HepG2 (cell line): ENCODE results near the gene SAMD4B. TPM values are rescaled to one million over a fixed set of nuclear protein-coding genes. Genes with fewer than 3 reads are reported as not detected.
A peak's percentile ranks its signal among the peaks of the same experiment; 100 is the strongest.

Experiments used
- ADNP ChIP-seq: sonication (generic); formaldehyde crosslinking; IDR thresholded peaks from 2 replicates; pipeline ENCODE4 v1.4.0; 2020; ENCODE audit warnings: missing genetic modification reagents
- EED ChIP-seq: sonication (generic); formaldehyde crosslinking; IDR thresholded peaks from 2 replicates; pipeline ENCODE4 v1.5.0; 2020; ENCODE audit warnings: mild to moderate bottlenecking, missing genetic modification reagents
- HNF1A ChIP-seq, 2 experiments: sonication (generic) in 1 of 2; formaldehyde crosslinking in 1 of 2; IDR thresholded peaks; 2 replicates each; pipeline versions ENCODE4 v1.4.0 to v1.6.1; 2016 to 2020; ENCODE audit warnings: borderline replicate concordance in 1 of 2, low read depth in 1 of 2, mild to moderate bottlenecking in 1 of 2, missing genetic modification reagents in 1 of 2
- KLF12 ChIP-seq: sonication (generic); formaldehyde crosslinking; IDR thresholded peaks from 2 replicates; pipeline ENCODE4 v1.4.0; 2020; ENCODE audit warnings: missing genetic modification reagents, borderline replicate concordance
- KLF15 ChIP-seq: sonication (generic); formaldehyde crosslinking; IDR thresholded peaks from 2 replicates; pipeline ENCODE4 v1.8.1; 2023; ENCODE audit warnings: borderline replicate concordance, mild to moderate bottlenecking, inconsistent platforms, missing genetic modification reagents, mixed read lengths
- MYNN ChIP-seq: sonication (generic); formaldehyde crosslinking; IDR thresholded peaks from 2 replicates; pipeline ENCODE4 v1.4.0; 2020; ENCODE audit warnings: mild to moderate bottlenecking, low read depth, missing genetic modification reagents
- NFIB ChIP-seq: sonication (generic); formaldehyde crosslinking; IDR thresholded peaks from 2 replicates; pipeline ENCODE4 v1.9.0; 2021; ENCODE audit warnings: missing genetic modification reagents, mild to moderate bottlenecking, borderline replicate concordance
- RBM22 ChIP-seq: fragments of 200-400 bp; formaldehyde crosslinking; optimal IDR thresholded peaks from 2 replicates; pipeline ENCODE3; 2017; ENCODE audit warnings: mild to moderate bottlenecking, low read length, moderate library complexity
- SRY ChIP-seq: sonication (generic); formaldehyde crosslinking; IDR thresholded peaks from 2 replicates; pipeline ENCODE4 v1.8.0; 2022; ENCODE audit warnings: mild to moderate bottlenecking, missing genetic modification reagents
- TSC22D2 ChIP-seq: sonication (generic); formaldehyde crosslinking; IDR thresholded peaks from 2 replicates; pipeline ENCODE4 v1.5.1; 2020; ENCODE audit warnings: missing genetic modification reagents, mild to moderate bottlenecking, borderline replicate concordance
- YEATS4 ChIP-seq: sonication (generic); formaldehyde crosslinking; IDR thresholded peaks from 2 replicates; pipeline ENCODE4 v1.4.0; 2020; ENCODE audit warnings: missing genetic modification reagents, borderline replicate concordance
- ZNF260 ChIP-seq: sonication (generic); formaldehyde crosslinking; IDR thresholded peaks from 2 replicates; pipeline ENCODE4 v1.4.0; 2020; ENCODE audit warnings: missing genetic modification reagents, low read depth, mild to moderate bottlenecking, borderline replicate concordance
- polyA plus RNA-seq, 8 experiments: library from polyadenylated mRNA; depleted of rRNA in 3 of 8; stranded (reverse) in 7 of 8; unstranded in 1 of 8; fragments of >200 nt; fragmentation: Illumina TruSeq in 4 of 8; extraction: Trizol in 4 of 8; gene quantifications; 2 replicates each; pipeline versions ENCODE4 v1.2.1 to v1.2.3, GENCODE V29; 2011 to 2016; ENCODE audit warnings: low read depth in 4 of 8, missing spikeins in 1 of 8, mixed read lengths in 1 of 8; ENCODE audit not compliant: insufficient read depth in 1 of 8
- total RNA-seq, 5 experiments: library from RNA; depleted of rRNA; stranded (reverse); fragments of >200 nt; fragmentation: Illumina TruSeq; extraction: Trizol; gene quantifications; 2 replicates each; pipeline ENCODE4 v1.2.3, GENCODE V29; 2016; ENCODE audit warnings: low read depth in 1 of 5
- TF ChIP-seq, protein P1 (sequence below): sonication (generic); formaldehyde crosslinking; conservative IDR thresholded peaks from 2 replicates; pipeline ENCODE4 v1.4.0; 2020; ENCODE audit warnings: mild to moderate bottlenecking, missing genetic modification reagents, moderate library complexity
- TF ChIP-seq, protein P2 (sequence below): sonication (generic); formaldehyde crosslinking; IDR thresholded peaks from 2 replicates; pipeline ENCODE4 v1.4.0; 2020; ENCODE audit warnings: missing genetic modification reagents, mild to moderate bottlenecking, borderline replicate concordance

The SAMD4B gene
- total and polyA plus RNA-seq, 2 of the 13 experiments (the other 11 are each of a cell fraction or from before 2014, with no cell fraction given), result 26.0 to 31.8 TPM

GRCh38 chr19:39410017-39410830, 68.0 kb downstream of the SAMD4B start (continued):
- TF ChIP-seq TSC22D2 (CRISPR knock-in tag) (0 out of 2 replicates have a peak, but pooled peaks have one; percentile 21), MYNN (CRISPR knock-in tag) (no peak), EED (CRISPR knock-in tag) (no peak), NFIB (CRISPR knock-in tag) (no peak), YEATS4 (CRISPR knock-in tag) (no peak), RBM22 (no peak), ZNF260 (CRISPR knock-in tag) (no peak), ADNP (CRISPR knock-in tag) (no peak), KLF12 (CRISPR knock-in tag) (no peak), KLF15 (no peak), SRY (peak; percentile 66; the same call in 1 of the 2 replicates), HNF1A (IDR thresholded peaks at IDR 0.05; ENCODE audit: low read depth) (no peak), HNF1A (CRISPR knock-in tag; IDR thresholded peaks at IDR 0.05; ENCODE audit: borderline replicate concordance) (0 out of 2 replicates have a peak, but pooled peaks have one; percentile 13)
- TF ChIP-seq, protein P1, sequence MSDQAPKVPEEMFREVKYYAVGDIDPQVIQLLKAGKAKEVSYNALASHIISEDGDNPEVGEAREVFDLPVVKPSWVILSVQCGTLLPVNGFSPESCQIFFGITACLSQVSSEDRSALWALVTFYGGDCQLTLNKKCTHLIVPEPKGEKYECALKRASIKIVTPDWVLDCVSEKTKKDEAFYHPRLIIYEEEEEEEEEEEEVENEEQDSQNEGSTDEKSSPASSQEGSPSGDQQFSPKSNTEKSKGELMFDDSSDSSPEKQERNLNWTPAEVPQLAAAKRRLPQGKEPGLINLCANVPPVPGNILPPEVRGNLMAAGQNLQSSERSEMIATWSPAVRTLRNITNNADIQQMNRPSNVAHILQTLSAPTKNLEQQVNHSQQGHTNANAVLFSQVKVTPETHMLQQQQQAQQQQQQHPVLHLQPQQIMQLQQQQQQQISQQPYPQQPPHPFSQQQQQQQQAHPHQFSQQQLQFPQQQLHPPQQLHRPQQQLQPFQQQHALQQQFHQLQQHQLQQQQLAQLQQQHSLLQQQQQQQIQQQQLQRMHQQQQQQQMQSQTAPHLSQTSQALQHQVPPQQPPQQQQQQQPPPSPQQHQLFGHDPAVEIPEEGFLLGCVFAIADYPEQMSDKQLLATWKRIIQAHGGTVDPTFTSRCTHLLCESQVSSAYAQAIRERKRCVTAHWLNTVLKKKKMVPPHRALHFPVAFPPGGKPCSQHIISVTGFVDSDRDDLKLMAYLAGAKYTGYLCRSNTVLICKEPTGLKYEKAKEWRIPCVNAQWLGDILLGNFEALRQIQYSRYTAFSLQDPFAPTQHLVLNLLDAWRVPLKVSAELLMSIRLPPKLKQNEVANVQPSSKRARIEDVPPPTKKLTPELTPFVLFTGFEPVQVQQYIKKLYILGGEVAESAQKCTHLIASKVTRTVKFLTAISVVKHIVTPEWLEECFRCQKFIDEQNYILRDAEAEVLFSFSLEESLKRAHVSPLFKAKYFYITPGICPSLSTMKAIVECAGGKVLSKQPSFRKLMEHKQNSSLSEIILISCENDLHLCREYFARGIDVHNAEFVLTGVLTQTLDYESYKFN (CRISPR knock-in tag), result peak; percentile 37
- TF ChIP-seq, protein P2, sequence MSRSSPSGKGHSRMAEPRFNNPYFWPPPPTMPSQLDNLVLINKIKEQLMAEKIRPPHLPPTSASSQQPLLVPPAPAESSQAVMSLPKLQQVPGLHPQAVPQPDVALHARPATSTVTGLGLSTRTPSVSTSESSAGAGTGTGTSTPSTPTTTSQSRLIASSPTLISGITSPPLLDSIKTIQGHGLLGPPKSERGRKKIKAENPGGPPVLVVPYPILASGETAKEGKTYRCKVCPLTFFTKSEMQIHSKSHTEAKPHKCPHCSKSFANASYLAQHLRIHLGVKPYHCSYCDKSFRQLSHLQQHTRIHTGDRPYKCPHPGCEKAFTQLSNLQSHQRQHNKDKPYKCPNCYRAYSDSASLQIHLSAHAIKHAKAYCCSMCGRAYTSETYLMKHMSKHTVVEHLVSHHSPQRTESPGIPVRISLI, result no peak
